HEK293 (cell line): ENCODE data around the gene EMSY.
A peak's percentile ranks its signal among the peaks of the same experiment; 100 is the strongest.

Source experiments
- CTCF ChIA-PET: fragments of 350-600 bp; formaldehyde crosslinking; extraction: SDS; loops from one replicate; lab custom pipeline; 2021; ENCODE audit warnings: antibody characterized with exemption; lab: Yijun Ruan, JAX
- POLR2A ChIA-PET: fragments of 300-600 bp; formaldehyde crosslinking; extraction: SDS; loops from one replicate; lab custom pipeline; 2020; ENCODE audit warnings: antibody characterized with exemption, inconsistent platforms; lab: Yijun Ruan, JAX
- H3K27ac ChIP-seq: fragments of 200-500 bp; sonication (Bioruptor generic); 2 replicates; pipeline ENCODE4 v1.5.1; 2014; ENCODE audit warnings: low read depth, low read length, control low read depth, inconsistent platforms; ENCODE audit errors: extremely low read depth
- H3K36me3 ChIP-seq, 2 experiments: fragments of 200-500 bp in 1 of 2; sonication (Bioruptor generic) in 1 of 2; 1 replicate in 1 of 2; 2 replicates in 1 of 2; pipeline ENCODE4 v1.5.1; 2014 to 2017; ENCODE audit warnings: inconsistent platforms in 2 of 2, low read length in 2 of 2; ENCODE audit not compliant: control insufficient read depth in 2 of 2, insufficient read depth in 1 of 2
- H3K4me1 ChIP-seq: fragments of 200-500 bp; sonication (Bioruptor generic); 2 replicates; pipeline ENCODE4 v1.5.1; 2014; ENCODE audit warnings: mild to moderate bottlenecking, low read length, inconsistent platforms; ENCODE audit not compliant: control insufficient read depth, insufficient read depth
- H3K4me3 ChIP-seq: 2 replicates; pipeline ENCODE4 v1.5.1; 2011; ENCODE audit warnings: low read depth, mild to moderate bottlenecking, control low read depth, low read length, moderate library complexity
- H3K9me3 ChIP-seq: fragments of 200-500 bp; sonication (Bioruptor generic); 2 replicates; pipeline ENCODE4 v1.5.1; 2014; ENCODE audit warnings: low read depth, low read length, inconsistent platforms; ENCODE audit not compliant: control insufficient read depth, insufficient read depth
- FEZF1 ChIP-seq: fragments of 450-650 bp; formaldehyde crosslinking; IDR thresholded peaks from 2 replicates; pipeline ENCODE4 v1.5.1; 2016; ENCODE audit warnings: missing biosample characterization, missing genetic modification characterization
- ZNF366 ChIP-seq: fragments of 450-650 bp; formaldehyde crosslinking; conservative IDR thresholded peaks from 2 replicates; pipeline ENCODE4 v1.5.1; 2016; ENCODE audit warnings: missing biosample characterization, missing genetic modification characterization
- ZNF596 ChIP-seq: fragments of 450-650 bp; IDR thresholded peaks from 2 replicates; pipeline ENCODE4 v1.5.0; 2018; ENCODE audit warnings: missing biosample characterization, mild to moderate bottlenecking, missing genetic modification characterization, moderate library complexity
- TF ChIP-seq, protein P1 (sequence below): fragments of 450-650 bp; formaldehyde crosslinking; IDR thresholded peaks from 2 replicates; pipeline ENCODE4 v1.5.1; 2016; ENCODE audit warnings: missing biosample characterization, missing genetic modification characterization
- TF ChIP-seq, protein P2 (sequence below): fragments of 450-650 bp; formaldehyde crosslinking; IDR thresholded peaks from 2 replicates; pipeline ENCODE4 v1.5.1; 2016; ENCODE audit warnings: missing biosample characterization, missing genetic modification characterization, borderline replicate concordance
- TF ChIP-seq, protein P3 (sequence below): fragments of 450-650 bp; formaldehyde crosslinking; optimal IDR thresholded peaks from 2 replicates; pipeline ENCODE3; 2016; ENCODE audit warnings: missing biosample characterization, mild to moderate bottlenecking, missing genetic modification characterization
- TF ChIP-seq, protein P4 (sequence below): fragments of 450-650 bp; formaldehyde crosslinking; IDR thresholded peaks from 2 replicates; pipeline ENCODE4 v1.5.1; 2017; ENCODE audit warnings: missing biosample characterization, missing genetic modification characterization
- TF ChIP-seq, protein P5 (sequence below): fragments of 450-650 bp; formaldehyde crosslinking; conservative IDR thresholded peaks from 2 replicates; pipeline ENCODE4 v1.5.1; 2016; ENCODE audit warnings: low read depth, missing biosample characterization, missing genetic modification characterization

EMSY gene

DNA sequence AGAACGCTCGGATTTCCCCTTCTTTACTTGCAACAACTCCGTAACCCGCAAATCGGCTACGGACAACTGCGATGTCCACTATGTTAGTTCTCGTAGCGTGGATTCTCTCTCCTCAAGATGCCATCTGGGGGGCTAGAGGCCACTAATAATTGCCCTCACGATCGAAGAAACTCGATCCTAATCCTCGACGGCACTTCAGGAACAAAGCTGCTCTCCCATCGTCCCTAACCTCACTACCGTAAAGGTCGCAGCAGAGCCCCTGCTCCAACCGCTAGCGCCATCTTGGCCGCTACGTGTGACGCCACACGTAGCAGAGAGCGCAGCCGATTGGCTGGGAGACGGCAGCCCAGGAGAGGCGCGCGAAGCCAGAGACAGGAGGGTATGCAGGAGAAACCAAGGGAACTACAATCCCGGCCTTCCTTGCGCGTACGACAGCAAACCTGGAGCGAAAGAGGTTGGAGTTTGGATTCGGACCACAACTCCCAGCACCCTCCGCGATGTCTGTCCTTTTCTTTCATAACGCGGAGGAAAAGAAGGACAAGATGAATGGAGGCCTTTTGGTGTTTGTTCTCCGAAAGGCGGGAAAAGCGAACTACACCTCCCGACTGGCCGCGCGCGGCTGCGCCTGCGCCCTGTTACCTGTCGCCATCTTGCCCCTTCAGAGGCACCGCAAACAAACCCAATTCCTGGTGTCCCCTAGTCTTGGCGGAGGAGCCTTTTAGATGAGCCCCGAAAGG is at the start of gene EMSY (continued):
- TF ChIP-seq, protein P1, sequence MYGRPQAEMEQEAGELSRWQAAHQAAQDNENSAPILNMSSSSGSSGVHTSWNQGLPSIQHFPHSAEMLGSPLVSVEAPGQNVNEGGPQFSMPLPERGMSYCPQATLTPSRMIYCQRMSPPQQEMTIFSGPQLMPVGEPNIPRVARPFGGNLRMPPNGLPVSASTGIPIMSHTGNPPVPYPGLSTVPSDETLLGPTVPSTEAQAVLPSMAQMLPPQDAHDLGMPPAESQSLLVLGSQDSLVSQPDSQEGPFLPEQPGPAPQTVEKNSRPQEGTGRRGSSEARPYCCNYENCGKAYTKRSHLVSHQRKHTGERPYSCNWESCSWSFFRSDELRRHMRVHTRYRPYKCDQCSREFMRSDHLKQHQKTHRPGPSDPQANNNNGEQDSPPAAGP: no peak
- TF ChIP-seq, protein P2, sequence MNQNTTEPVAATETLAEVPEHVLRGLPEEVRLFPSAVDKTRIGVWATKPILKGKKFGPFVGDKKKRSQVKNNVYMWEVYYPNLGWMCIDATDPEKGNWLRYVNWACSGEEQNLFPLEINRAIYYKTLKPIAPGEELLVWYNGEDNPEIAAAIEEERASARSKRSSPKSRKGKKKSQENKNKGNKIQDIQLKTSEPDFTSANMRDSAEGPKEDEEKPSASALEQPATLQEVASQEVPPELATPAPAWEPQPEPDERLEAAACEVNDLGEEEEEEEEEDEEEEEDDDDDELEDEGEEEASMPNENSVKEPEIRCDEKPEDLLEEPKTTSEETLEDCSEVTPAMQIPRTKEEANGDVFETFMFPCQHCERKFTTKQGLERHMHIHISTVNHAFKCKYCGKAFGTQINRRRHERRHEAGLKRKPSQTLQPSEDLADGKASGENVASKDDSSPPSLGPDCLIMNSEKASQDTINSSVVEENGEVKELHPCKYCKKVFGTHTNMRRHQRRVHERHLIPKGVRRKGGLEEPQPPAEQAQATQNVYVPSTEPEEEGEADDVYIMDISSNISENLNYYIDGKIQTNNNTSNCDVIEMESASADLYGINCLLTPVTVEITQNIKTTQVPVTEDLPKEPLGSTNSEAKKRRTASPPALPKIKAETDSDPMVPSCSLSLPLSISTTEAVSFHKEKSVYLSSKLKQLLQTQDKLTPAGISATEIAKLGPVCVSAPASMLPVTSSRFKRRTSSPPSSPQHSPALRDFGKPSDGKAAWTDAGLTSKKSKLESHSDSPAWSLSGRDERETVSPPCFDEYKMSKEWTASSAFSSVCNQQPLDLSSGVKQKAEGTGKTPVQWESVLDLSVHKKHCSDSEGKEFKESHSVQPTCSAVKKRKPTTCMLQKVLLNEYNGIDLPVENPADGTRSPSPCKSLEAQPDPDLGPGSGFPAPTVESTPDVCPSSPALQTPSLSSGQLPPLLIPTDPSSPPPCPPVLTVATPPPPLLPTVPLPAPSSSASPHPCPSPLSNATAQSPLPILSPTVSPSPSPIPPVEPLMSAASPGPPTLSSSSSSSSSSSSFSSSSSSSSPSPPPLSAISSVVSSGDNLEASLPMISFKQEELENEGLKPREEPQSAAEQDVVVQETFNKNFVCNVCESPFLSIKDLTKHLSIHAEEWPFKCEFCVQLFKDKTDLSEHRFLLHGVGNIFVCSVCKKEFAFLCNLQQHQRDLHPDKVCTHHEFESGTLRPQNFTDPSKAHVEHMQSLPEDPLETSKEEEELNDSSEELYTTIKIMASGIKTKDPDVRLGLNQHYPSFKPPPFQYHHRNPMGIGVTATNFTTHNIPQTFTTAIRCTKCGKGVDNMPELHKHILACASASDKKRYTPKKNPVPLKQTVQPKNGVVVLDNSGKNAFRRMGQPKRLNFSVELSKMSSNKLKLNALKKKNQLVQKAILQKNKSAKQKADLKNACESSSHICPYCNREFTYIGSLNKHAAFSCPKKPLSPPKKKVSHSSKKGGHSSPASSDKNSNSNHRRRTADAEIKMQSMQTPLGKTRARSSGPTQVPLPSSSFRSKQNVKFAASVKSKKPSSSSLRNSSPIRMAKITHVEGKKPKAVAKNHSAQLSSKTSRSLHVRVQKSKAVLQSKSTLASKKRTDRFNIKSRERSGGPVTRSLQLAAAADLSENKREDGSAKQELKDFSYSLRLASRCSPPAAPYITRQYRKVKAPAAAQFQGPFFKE (tag by site-specific recombination): no peak
- TF ChIP-seq, protein P3, sequence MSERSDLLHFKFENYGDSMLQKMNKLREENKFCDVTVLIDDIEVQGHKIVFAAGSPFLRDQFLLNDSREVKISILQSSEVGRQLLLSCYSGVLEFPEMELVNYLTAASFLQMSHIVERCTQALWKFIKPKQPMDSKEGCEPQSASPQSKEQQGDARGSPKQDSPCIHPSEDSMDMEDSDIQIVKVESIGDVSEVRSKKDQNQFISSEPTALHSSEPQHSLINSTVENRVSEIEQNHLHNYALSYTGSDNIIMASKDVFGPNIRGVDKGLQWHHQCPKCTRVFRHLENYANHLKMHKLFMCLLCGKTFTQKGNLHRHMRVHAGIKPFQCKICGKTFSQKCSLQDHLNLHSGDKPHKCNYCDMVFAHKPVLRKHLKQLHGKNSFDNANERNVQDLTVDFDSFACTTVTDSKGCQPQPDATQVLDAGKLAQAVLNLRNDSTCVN (tag by site-specific recombination): peak; percentile 26
- TF ChIP-seq ZNF366 (tag by site-specific recombination) (peak; percentile 100), FEZF1 (tag by site-specific recombination) (no peak)
- TF ChIP-seq, protein P4, sequence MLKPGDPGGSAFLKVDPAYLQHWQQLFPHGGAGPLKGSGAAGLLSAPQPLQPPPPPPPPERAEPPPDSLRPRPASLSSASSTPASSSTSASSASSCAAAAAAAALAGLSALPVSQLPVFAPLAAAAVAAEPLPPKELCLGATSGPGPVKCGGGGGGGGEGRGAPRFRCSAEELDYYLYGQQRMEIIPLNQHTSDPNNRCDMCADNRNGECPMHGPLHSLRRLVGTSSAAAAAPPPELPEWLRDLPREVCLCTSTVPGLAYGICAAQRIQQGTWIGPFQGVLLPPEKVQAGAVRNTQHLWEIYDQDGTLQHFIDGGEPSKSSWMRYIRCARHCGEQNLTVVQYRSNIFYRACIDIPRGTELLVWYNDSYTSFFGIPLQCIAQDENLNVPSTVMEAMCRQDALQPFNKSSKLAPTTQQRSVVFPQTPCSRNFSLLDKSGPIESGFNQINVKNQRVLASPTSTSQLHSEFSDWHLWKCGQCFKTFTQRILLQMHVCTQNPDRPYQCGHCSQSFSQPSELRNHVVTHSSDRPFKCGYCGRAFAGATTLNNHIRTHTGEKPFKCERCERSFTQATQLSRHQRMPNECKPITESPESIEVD: no peak
- TF ChIP-seq, protein P5, sequence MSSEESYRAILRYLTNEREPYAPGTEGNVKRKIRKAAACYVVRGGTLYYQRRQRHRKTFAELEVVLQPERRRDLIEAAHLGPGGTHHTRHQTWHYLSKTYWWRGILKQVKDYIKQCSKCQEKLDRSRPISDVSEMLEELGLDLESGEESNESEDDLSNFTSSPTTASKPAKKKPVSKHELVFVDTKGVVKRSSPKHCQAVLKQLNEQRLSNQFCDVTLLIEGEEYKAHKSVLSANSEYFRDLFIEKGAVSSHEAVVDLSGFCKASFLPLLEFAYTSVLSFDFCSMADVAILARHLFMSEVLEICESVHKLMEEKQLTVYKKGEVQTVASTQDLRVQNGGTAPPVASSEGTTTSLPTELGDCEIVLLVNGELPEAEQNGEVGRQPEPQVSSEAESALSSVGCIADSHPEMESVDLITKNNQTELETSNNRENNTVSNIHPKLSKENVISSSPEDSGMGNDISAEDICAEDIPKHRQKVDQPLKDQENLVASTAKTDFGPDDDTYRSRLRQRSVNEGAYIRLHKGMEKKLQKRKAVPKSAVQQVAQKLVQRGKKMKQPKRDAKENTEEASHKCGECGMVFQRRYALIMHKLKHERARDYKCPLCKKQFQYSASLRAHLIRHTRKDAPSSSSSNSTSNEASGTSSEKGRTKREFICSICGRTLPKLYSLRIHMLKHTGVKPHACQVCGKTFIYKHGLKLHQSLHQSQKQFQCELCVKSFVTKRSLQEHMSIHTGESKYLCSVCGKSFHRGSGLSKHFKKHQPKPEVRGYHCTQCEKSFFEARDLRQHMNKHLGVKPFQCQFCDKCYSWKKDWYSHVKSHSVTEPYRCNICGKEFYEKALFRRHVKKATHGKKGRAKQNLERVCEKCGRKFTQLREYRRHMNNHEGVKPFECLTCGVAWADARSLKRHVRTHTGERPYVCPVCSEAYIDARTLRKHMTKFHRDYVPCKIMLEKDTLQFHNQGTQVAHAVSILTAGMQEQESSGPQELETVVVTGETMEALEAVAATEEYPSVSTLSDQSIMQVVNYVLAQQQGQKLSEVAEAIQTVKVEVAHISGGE (tag by site-specific recombination): peak; percentile 29

DNA sequence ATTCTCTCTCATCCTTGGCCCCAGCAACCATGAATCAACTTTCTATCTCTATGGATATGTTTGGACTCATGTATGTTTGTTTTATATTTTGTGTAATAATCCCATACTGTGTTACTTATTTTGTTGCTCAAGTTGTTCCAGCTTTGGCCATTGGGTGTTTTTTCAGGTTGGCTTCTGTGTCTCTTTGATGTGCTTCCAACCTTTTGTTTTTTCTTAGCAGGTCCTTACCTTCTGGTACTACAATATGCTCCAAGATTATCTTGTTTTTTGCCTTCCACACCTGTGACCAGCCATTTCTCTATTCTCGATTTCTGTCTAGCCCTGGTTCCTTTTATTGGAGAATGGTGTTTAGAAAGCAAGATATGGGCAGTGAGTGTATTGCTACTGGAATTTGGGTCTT is 49.5 kb upstream of the EMSY start:
- no peak overlapping the region for H3K4me3 ChIP-seq
- CTCF ChIA-PET: interaction anchor here (1.8 kb wide), 1 partner anchor 25 kb away, joined by 5 read pairs; no protein-coding TSS in a partner anchor
- no peaks in the 10 kb centered on the region for H3K9me3 ChIP-seq
- no peak for TF ChIP-seq ZNF596 (tag by site-specific recombination)
- no peaks in the 10 kb centered on the region for H3K36me3 ChIP-seq
- no peaks in the 10 kb centered on the region for H3K4me1 ChIP-seq
- POLR2A ChIA-PET: no interaction called here
- no peak overlapping the region for H3K27ac ChIP-seq
